Measurements from ENCODE around the gene UNC5C. TPM values are rescaled to one million over a fixed set of nuclear protein-coding genes. Genes with fewer than 3 reads are reported as not detected.

The UNC5C gene
- total and polyA plus RNA-seq, 2 of the 8 experiments (the other 6 are each of a cell fraction or from before 2014, with no cell fraction given) = 0.30 to 1.3 TPM

GRCh38 chr4:95170176-95170575 lies 378.6 kb downstream of the UNC5C start (continued):
- TF ChIP-seq RNF2 (IDR thresholded peaks at IDR 0.05; ENCODE audit: borderline replicate concordance, low read depth, low read length, missing control alignments, poor library complexity, severe bottlenecking) (no peak), NANOG (IDR thresholded peaks at IDR 0.05; ENCODE audit: insufficient read depth, low read depth, low read length, poor library complexity, severe bottlenecking) (no peak), TEAD4 (IDR thresholded peaks at IDR 0.05; ENCODE audit: low read depth, low read length) (no peak), ASH2L (IDR thresholded peaks at IDR 0.05; ENCODE audit: low read length) (no peak), FOSL1 (IDR thresholded peaks at IDR 0.05; ENCODE audit: insufficient read depth, low read depth, low read length) (no peak)
